ENCODE results near the gene VAMP1. TPM values are rescaled to one million over a fixed set of nuclear protein-coding genes. Genes with fewer than 3 reads are reported as not detected.

Gene VAMP1
- total RNA-seq, 1 experiment from 2014 or later, result 10.3 TPM

GRCh38 chr12:6488240-6488639, 17.8 kb upstream of the VAMP1 start:
- Histone ChIP-seq H2BK5ac (ENCODE audit: insufficient read length, low read length) (no peak overlapping the region), H2BK12ac (ENCODE audit: insufficient read length, low read depth, low read length) (no peak overlapping the region), H3K27me3 (ENCODE audit: insufficient read depth, low read length) (no peaks in the 10 kb centered on the region), H3T11ph (ENCODE audit: low read length) (no peak overlapping the region), H3K56ac (ENCODE audit: insufficient read length, low read depth, low read length) (no peak overlapping the region), H3K27ac (ENCODE audit: insufficient read length, low read depth, low read length) (no peak overlapping the region), H3K14ac (ENCODE audit: insufficient read depth, low read length) (no peak overlapping the region), H4K8ac (replicated peaks; ENCODE audit: insufficient read length, low read depth, low read length) (no peak overlapping the region), H3K23me2 (ENCODE audit: insufficient read length, low read depth, low read length, poor library complexity, severe bottlenecking) (peaks cover 5% of the 10 kb centered on the region), H2BK20ac (ENCODE audit: low read depth, low read length, poor library complexity, severe bottlenecking) (no peak overlapping the region), H4K5ac (ENCODE audit: insufficient read length, low read depth, low read length) (no peak overlapping the region), H3K4ac (ENCODE audit: low read depth, low read length) (no peak overlapping the region), H3K9me3 (ENCODE audit: control insufficient read depth, low read depth, low read length) (no peaks in the 10 kb centered on the region), H3K4me2 (ENCODE audit: insufficient read depth, insufficient read length, low read length) (no peak overlapping the region), H3K79me2 (ENCODE audit: insufficient read depth, low read length) (no peaks in the 10 kb centered on the region; the same call in 1 of the 2 replicates), H3K9ac (ENCODE audit: extremely low read depth, insufficient read length, low read length) (no peak overlapping the region), H3K18ac (ENCODE audit: insufficient read length, low read depth, low read length) (no peak overlapping the region), H2BK120ac (ENCODE audit: low read depth, low read length, poor library complexity, severe bottlenecking) (no peak overlapping the region), H4K20me1 (ENCODE audit: control insufficient read depth, insufficient read depth, insufficient read length) (no peaks in the 10 kb centered on the region), H3K79me1 (ENCODE audit: insufficient read depth, low read depth, low read length, poor library complexity, severe bottlenecking) (no peaks in the 10 kb centered on the region), H3K4me1 (ENCODE audit: insufficient read depth, low read length) (no peaks in the 10 kb centered on the region), H4K91ac (ENCODE audit: insufficient read length, low read depth, low read length) (no peak overlapping the region), H2AFZ (ENCODE audit: low read length) (no peak overlapping the region), H2BK15ac (ENCODE audit: low read depth, low read length) (no peak overlapping the region), H3K23ac (ENCODE audit: insufficient read length, low read depth, low read length) (no peak overlapping the region), H2AK5ac (ENCODE audit: insufficient read length, low read length) (no peak overlapping the region)
- no peak overlapping the region for H3K4me3 Mint-ChIP-seq
- H3K27ac Mint-ChIP-seq, result no peak overlapping the region
- peaks cover 6 to 9% (median 8%) of the 10 kb centered on the region in 3 experiments; a peak in 6 of 7 replicates for H3K36me3 Mint-ChIP-seq (ENCODE audit: insufficient read depth in 1 of 3, low read depth in 3 of 3)
- H3K9me3 Mint-ChIP-seq, result no peaks in the 10 kb centered on the region
- H3K4me1 Mint-ChIP-seq, result peaks cover 5 to 6% of the 10 kb centered on the region in 2 experiments
- peaks cover 2% of the 10 kb centered on the region; the same call in 1 of the 2 replicates for H3K27me3 Mint-ChIP-seq (ENCODE audit: low read depth)
- no peak for TF ChIP-seq CTCF (conservative IDR thresholded peaks at IDR 0.05)
- WGBS (ENCODE audit: extremely low coverage, insufficient read length, low lambda C conversion rate), result no CpG with 5 or more reads among the region's 1 CpG
- DNase-seq, result no peak

Data from H9 (cell line).